ENCODE measurements around the gene CACFD1. TPM values are rescaled to one million over a fixed set of nuclear protein-coding genes. Genes with fewer than 3 reads are reported as not detected.

The CACFD1 gene
- total RNA-seq, 2 experiments from 2014 or later, result 16.7 to 17.2 TPM

- no peak overlapping the region for H3K27ac ChIP-seq (ENCODE audit: low read depth, low read length, poor library complexity, severe bottlenecking)
- no peaks in the 10 kb centered on the region for H3K36me3 ChIP-seq (ENCODE audit: insufficient read depth, low read length)
- TF ChIP-seq CTCF (conservative IDR thresholded peaks at IDR 0.05; ENCODE audit: low read length), result no peak
- TF ChIP-seq EZH2phosphoT487 (IDR thresholded peaks at IDR 0.05; ENCODE audit: borderline replicate concordance, low read depth, low read length), result no peak
- DNase-seq (ENCODE audit: low spot score), result no peak
- H3K4me2 ChIP-seq (ENCODE audit: low read length), result no peak overlapping the region
- H3K4me1 ChIP-seq (ENCODE audit: insufficient read depth, low read length, poor library complexity, severe bottlenecking), result peaks cover 27% of the 10 kb centered on the region
- no peaks in the 10 kb centered on the region for H4K20me1 ChIP-seq (ENCODE audit: insufficient read depth, low read length)
- ChIA-PET CTCF (ENCODE audit: unreplicated experiment) (no interaction called here), POLR2A (no interaction called here)
- H2AFZ ChIP-seq (ENCODE audit: low read length), result no peak overlapping the region
- intact Hi-C loops (cut with micrococcal nuclease; ENCODE audit: unreplicated experiment), result no loop called here
- BruUV-seq (replicated peaks), result no TSS peak
- H3K4me3 ChIP-seq (ENCODE audit: low read depth, low read length, poor library complexity, severe bottlenecking), result no peak overlapping the region
- no peaks in the 10 kb centered on the region for H3K9me3 ChIP-seq (ENCODE audit: low read length)
- H3K79me2 ChIP-seq (ENCODE audit: insufficient read depth, low read depth, low read length), result peaks cover 1% of the 10 kb centered on the region; the same call in 1 of the 2 replicates
- no peaks in the 10 kb centered on the region for H3K9me2 ChIP-seq (ENCODE audit: insufficient read depth, low read length)
These were observed 35.6 kb upstream of the CACFD1 start for GRCh38 chr9:133424187-133424586.

DNA sequence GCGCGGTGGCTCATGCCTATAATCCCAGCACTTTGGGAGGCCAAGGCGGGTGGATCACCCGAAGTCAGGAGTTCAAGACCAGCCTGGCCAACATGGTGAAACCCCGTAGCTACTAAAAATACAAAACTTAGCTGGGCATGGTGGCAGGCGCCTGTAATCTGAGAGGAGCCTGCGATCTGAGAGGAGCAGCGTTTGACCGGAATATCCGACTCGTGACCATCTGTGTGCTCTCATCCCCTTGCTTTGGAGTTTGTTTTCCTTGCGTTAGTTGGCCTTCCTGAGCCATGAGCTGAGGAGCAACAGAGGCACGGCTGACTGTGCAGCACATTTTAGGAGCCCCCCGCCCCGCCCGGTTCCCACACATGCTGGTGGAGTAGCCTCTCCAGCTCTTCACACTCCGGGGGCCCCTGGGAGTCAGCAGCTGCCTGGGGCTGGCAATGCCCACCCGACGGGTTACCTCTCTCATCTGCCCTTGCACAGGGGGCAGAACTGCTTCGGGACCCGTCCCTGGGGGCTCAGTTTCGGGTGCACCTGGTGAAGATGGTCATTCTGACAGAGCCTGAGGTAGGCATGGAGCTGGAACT is 34.6 kb upstream of the CACFD1 start:
- CTCF ChIA-PET (ENCODE audit: unreplicated experiment), result no interaction called here
- no peaks in the 10 kb centered on the region for H4K20me1 ChIP-seq (ENCODE audit: insufficient read depth, low read length)
- no peak overlapping the region for H2AFZ ChIP-seq (ENCODE audit: low read length)
- POLR2A ChIA-PET, result no interaction called here
- no TSS peak for BruUV-seq (replicated peaks)
- no peaks in the 10 kb centered on the region for H3K9me2 ChIP-seq (ENCODE audit: insufficient read depth, low read length)
- no peaks in the 10 kb centered on the region for H3K36me3 ChIP-seq (ENCODE audit: insufficient read depth, low read length)
- intact Hi-C loops (cut with micrococcal nuclease; ENCODE audit: unreplicated experiment), result no loop called here
- H3K4me3 ChIP-seq (ENCODE audit: low read depth, low read length, poor library complexity, severe bottlenecking), result no peak overlapping the region
- no peak for DNase-seq (ENCODE audit: low spot score)
- peaks cover 17% of the 10 kb centered on the region for H3K4me1 ChIP-seq (ENCODE audit: insufficient read depth, low read length, poor library complexity, severe bottlenecking)
- H3K79me2 ChIP-seq (ENCODE audit: insufficient read depth, low read depth, low read length), result no peaks in the 10 kb centered on the region
- no peak overlapping the region for H3K27ac ChIP-seq (ENCODE audit: low read depth, low read length, poor library complexity, severe bottlenecking)
- TF ChIP-seq EZH2phosphoT487 (IDR thresholded peaks at IDR 0.05; ENCODE audit: borderline replicate concordance, low read depth, low read length) (no peak), CTCF (conservative IDR thresholded peaks at IDR 0.05; ENCODE audit: low read length) (no peak)
- H3K4me2 ChIP-seq (ENCODE audit: low read length), result no peak overlapping the region
- H3K9me3 ChIP-seq (ENCODE audit: low read length), result no peaks in the 10 kb centered on the region

GRCh38 chr9:133426011-133426410 is 33.8 kb upstream of the CACFD1 start:
- Histone ChIP-seq H3K9me2 (ENCODE audit: insufficient read depth, low read length) (no peaks in the 10 kb centered on the region), H3K79me2 (ENCODE audit: insufficient read depth, low read depth, low read length) (no peaks in the 10 kb centered on the region), H3K27ac (ENCODE audit: low read depth, low read length, poor library complexity, severe bottlenecking) (no peak overlapping the region), H3K36me3 (ENCODE audit: insufficient read depth, low read length) (no peaks in the 10 kb centered on the region), H2AFZ (ENCODE audit: low read length) (no peak overlapping the region), H3K4me3 (ENCODE audit: low read depth, low read length, poor library complexity, severe bottlenecking) (no peak overlapping the region), H3K9me3 (ENCODE audit: low read length) (no peaks in the 10 kb centered on the region), H3K4me1 (ENCODE audit: insufficient read depth, low read length, poor library complexity, severe bottlenecking) (peaks cover 9% of the 10 kb centered on the region), H4K20me1 (ENCODE audit: insufficient read depth, low read length) (no peaks in the 10 kb centered on the region), H3K4me2 (ENCODE audit: low read length) (no peak overlapping the region)
- BruUV-seq (replicated peaks), result no TSS peak
- no peak for DNase-seq (ENCODE audit: low spot score)
- ChIA-PET POLR2A (no interaction called here), CTCF (ENCODE audit: unreplicated experiment) (no interaction called here)
- TF ChIP-seq CTCF (conservative IDR thresholded peaks at IDR 0.05; ENCODE audit: low read length) (no peak), EZH2phosphoT487 (IDR thresholded peaks at IDR 0.05; ENCODE audit: borderline replicate concordance, low read depth, low read length) (no peak)
- intact Hi-C loops (cut with micrococcal nuclease; ENCODE audit: unreplicated experiment), result no loop called here

All from OCI-LY7 (cell line).